MM.1S (cell line): Measurements from ENCODE around the gene COL7A1.

ENCODE experiments used
- DNase-seq: peaks from one replicate; pipeline ENCODE4 v3.0.0-alpha.2; 2015
- H2AFZ ChIP-seq: fragments of 300-600 bp; sonication (generic); 2 replicates; pipeline ENCODE4 v1.6.0; 2016; ENCODE audit warnings: antibody characterized with exemption, low read length
- H3F3A ChIP-seq: fragments of 300-600 bp; sonication (generic); 2 replicates; pipeline ENCODE4 v1.6.1; 2016; ENCODE audit warnings: mild to moderate bottlenecking, antibody characterized with exemption, low read length, moderate library complexity, mixed read lengths; ENCODE audit not compliant: insufficient read depth
- H3K27ac ChIP-seq: fragments of 300-600 bp; sonication (generic); 2 replicates; pipeline ENCODE4 v1.5.1; 2016; ENCODE audit warnings: mild to moderate bottlenecking, low read length
- H3K27me3 ChIP-seq: fragments of 300-600 bp; sonication (generic); replicated peaks from 2 replicates; pipeline ENCODE4 v1.6.0; 2016; ENCODE audit warnings: low read length; ENCODE audit not compliant: insufficient read depth
- H3K36me3 ChIP-seq: fragments of 300-600 bp; sonication (generic); replicated peaks from 2 replicates; pipeline ENCODE4 v1.6.1; 2016; ENCODE audit warnings: mild to moderate bottlenecking, low read length, mixed read lengths; ENCODE audit not compliant: insufficient read depth
- H3K4me1 ChIP-seq: fragments of 300-600 bp; sonication (generic); 2 replicates; pipeline ENCODE4 v1.6.1; 2016; ENCODE audit warnings: low read length, mixed read lengths
- H3K4me2 ChIP-seq: fragments of 300-600 bp; sonication (generic); 2 replicates; pipeline ENCODE4 v1.6.0; 2016; ENCODE audit warnings: low read depth, low read length
- H3K4me3 ChIP-seq: fragments of 300-600 bp; sonication (generic); 2 replicates; pipeline ENCODE4 v1.5.1; 2016; ENCODE audit warnings: low read length, mixed read lengths
- H3K79me2 ChIP-seq: fragments of 300-600 bp; sonication (generic); 2 replicates; pipeline ENCODE4 v1.6.1; 2016; ENCODE audit warnings: mixed run types, low read length, mixed read lengths
- H3K9ac ChIP-seq: fragments of 300-600 bp; sonication (generic); 2 replicates; pipeline ENCODE4 v1.6.1; 2016; ENCODE audit warnings: low read length, mixed read lengths
- H3K9me2 ChIP-seq: fragments of 300-600 bp; sonication (generic); replicated peaks from 2 replicates; pipeline ENCODE4 v1.6.1; 2016; ENCODE audit warnings: mild to moderate bottlenecking, low read length, mixed read lengths; ENCODE audit not compliant: insufficient read depth
- H3K9me3 ChIP-seq: fragments of 300-600 bp; sonication (generic); replicated peaks from 2 replicates; pipeline ENCODE4 v1.6.1; 2016; ENCODE audit warnings: mild to moderate bottlenecking, low read length, mixed read lengths; ENCODE audit not compliant: insufficient read depth
- H4K20me1 ChIP-seq: fragments of 300-600 bp; sonication (generic); 2 replicates; pipeline ENCODE4 v1.6.1; 2016; ENCODE audit warnings: mild to moderate bottlenecking, low read length, moderate library complexity, mixed read lengths; ENCODE audit not compliant: insufficient read depth
- EZH2 ChIP-seq: fragments of 300-600 bp; sonication (generic); optimal IDR thresholded peaks from 2 replicates; pipeline ENCODE3; 2017; ENCODE audit warnings: low read depth, mild to moderate bottlenecking, antibody characterized with exemption, low read length, mixed read lengths
- EZH2phosphoT487 ChIP-seq: fragments of 300-600 bp; sonication (generic); IDR thresholded peaks from 2 replicates; pipeline ENCODE4 v1.6.1; 2018; ENCODE audit warnings: antibody characterized with exemption, low read length
- TF ChIP-seq, protein P1 (sequence below): fragments of 300-600 bp; sonication (generic); IDR thresholded peaks from 2 replicates; pipeline ENCODE4 v1.5.1; 2016; ENCODE audit warnings: antibody characterized with exemption, low read length, mixed read lengths

Gene COL7A1

DNA sequence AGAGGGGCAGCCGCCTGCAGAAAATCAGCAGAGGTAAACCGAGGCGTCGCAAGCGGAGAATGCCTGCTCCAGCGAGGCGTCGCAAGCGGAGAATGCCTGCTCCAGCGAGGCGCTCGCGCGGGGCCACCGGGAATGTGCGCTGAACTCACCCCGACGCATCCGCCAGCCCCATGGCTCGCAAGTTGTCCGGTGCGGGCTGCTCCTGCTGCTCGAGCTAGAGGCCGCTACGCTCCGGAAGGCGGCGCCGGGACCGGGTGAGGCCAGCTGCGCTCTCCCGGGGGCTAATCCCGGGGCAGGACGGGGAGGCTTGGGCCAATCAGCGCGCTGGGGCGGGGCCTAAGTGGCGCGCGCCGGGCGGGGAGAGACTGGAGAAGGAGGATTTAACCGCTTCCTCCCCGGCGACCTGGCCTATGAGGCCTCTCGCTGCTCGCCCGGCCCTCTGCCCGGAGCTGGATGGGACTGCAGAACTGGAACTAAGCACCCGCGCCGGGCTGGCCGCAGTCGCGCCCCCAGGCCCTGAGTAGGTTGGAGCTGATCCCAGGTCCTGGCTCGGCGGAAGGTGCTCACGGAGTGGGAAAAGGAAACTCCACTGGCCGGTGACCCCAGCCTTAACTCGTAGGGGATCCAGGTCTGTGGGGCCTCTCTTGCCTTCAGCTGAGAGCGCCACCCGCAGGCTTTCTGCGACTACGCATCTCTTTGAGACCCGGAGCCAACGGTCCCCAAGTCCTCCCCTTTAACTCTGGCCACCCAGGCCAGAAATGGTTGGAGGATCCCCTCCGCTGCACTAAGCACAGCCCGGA is 40.3 kb upstream of the COL7A1 start, which contains the start of gene SLC26A6:
Gene SLC26A6, minus strand, starts transcription at position 240 of the 800 bp plus-strand sequence. Its CDS starts 68 bp downstream, at position 172.
- peaks cover 5% of the 10 kb centered on the region; the same call in 1 of the 2 replicates for H3K27me3 ChIP-seq
- H2AFZ ChIP-seq: peak within 1 kb of the TSS; percentile 86
- H4K20me1 ChIP-seq: no peaks in the 10 kb centered on the region
- H3K9me2 ChIP-seq: no peaks in the 10 kb centered on the region
- DNase-seq: peak; percentile 96
- peak within 1 kb of the TSS; percentile 65; the same call in 1 of the 2 replicates for H3K9ac ChIP-seq
- TF ChIP-seq, protein P1, sequence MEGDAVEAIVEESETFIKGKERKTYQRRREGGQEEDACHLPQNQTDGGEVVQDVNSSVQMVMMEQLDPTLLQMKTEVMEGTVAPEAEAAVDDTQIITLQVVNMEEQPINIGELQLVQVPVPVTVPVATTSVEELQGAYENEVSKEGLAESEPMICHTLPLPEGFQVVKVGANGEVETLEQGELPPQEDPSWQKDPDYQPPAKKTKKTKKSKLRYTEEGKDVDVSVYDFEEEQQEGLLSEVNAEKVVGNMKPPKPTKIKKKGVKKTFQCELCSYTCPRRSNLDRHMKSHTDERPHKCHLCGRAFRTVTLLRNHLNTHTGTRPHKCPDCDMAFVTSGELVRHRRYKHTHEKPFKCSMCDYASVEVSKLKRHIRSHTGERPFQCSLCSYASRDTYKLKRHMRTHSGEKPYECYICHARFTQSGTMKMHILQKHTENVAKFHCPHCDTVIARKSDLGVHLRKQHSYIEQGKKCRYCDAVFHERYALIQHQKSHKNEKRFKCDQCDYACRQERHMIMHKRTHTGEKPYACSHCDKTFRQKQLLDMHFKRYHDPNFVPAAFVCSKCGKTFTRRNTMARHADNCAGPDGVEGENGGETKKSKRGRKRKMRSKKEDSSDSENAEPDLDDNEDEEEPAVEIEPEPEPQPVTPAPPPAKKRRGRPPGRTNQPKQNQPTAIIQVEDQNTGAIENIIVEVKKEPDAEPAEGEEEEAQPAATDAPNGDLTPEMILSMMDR: peak; percentile 62
- no peak for TF ChIP-seq EZH2
- no peak for TF ChIP-seq EZH2phosphoT487
- no peaks in the 10 kb centered on the region for H3K79me2 ChIP-seq
- H3K4me2 ChIP-seq: peak within 1 kb of the TSS; percentile 99
- peak within 1 kb of the TSS; percentile 88 for H3K4me3 ChIP-seq
- no peaks in the 10 kb centered on the region for H3F3A ChIP-seq
- H3K9me3 ChIP-seq: no peaks in the 10 kb centered on the region
- no peak within 1 kb of the TSS; the same call in 1 of the 2 replicates for H3K27ac ChIP-seq
- peaks cover 12% of the 10 kb centered on the region; the same call in 1 of the 2 replicates for H3K4me1 ChIP-seq
- H3K36me3 ChIP-seq: no peaks in the 10 kb centered on the region

DNA sequence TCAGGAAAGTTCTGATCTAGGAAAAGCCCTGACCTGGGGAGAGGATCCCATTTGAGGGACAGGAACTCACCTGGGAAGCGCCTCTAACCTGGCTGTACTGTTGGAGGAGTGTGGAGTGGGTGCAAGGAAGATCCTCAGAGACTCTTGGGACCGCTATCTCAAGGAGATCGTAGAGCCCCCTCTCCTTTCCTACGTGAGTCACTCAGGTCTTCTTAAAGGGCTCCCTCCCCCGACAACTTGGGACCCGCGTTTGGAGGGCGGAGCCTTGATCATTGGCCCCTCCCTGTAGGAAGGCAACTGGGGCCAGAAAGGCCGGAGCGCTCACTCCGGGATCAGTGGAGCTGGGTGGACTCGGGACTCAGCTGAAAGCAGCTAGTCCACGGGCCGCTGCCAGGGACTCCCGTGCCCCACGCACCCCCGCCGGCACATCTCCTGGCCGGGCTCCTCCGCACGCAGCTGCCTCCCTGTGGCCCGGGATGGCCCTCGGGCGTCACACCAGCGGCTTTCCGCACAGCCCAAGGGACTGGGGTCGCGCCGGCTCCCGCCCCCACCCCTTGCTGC is 39.6 kb upstream of the COL7A1 start:
- H3K79me2 ChIP-seq: no peaks in the 10 kb centered on the region
- H3K9me3 ChIP-seq: no peaks in the 10 kb centered on the region
- no peaks in the 10 kb centered on the region for H3K9me2 ChIP-seq
- H3K36me3 ChIP-seq: no peaks in the 10 kb centered on the region
- H3K4me1 ChIP-seq: peaks cover 12% of the 10 kb centered on the region; the same call in 1 of the 2 replicates
- H3K9ac ChIP-seq: peak overlapping the region; percentile 47; the same call in 1 of the 2 replicates
- H3K27me3 ChIP-seq: no peaks in the 10 kb centered on the region
- H3K27ac ChIP-seq: no peak overlapping the region
- peak overlapping the region; percentile 88 for H3K4me3 ChIP-seq
- peak overlapping the region; percentile 99 for H3K4me2 ChIP-seq
- TF ChIP-seq EZH2phosphoT487: no peak
- TF ChIP-seq, protein P1: no peak
- TF ChIP-seq EZH2: no peak
- peak; percentile 53 for DNase-seq
- H3F3A ChIP-seq: no peaks in the 10 kb centered on the region
- H4K20me1 ChIP-seq: no peaks in the 10 kb centered on the region
- peak overlapping the region; percentile 86 for H2AFZ ChIP-seq

DNA sequence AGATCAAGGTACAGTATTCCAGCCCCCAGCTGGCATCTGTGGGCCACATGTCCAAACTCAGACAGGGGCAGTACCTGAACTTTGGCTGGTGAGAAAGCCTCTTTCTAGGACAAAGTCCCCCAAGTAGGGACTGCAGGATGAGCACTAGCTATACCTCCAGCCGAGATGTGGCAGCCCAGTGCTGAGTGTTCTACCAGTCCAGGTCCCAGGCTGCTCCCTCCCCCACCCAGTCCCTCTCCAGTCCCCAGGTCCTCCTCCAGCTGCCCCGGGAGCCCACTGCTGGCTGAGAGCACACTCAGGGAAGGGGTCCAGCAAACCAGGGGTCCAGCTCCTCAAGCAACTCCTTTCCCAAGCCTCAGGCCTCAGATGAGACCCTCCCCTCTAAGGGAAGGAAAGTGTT is 38.6 kb upstream of the COL7A1 start:
- no peak overlapping the region for H3K27ac ChIP-seq
- H3K27me3 ChIP-seq: no peaks in the 10 kb centered on the region
- H3K9me3 ChIP-seq: no peaks in the 10 kb centered on the region
- no peaks in the 10 kb centered on the region for H3F3A ChIP-seq
- no peak overlapping the region for H3K9ac ChIP-seq
- H3K36me3 ChIP-seq: no peaks in the 10 kb centered on the region
- no peaks in the 10 kb centered on the region for H3K9me2 ChIP-seq
- no peaks in the 10 kb centered on the region for H4K20me1 ChIP-seq
- TF ChIP-seq, protein P1: no peak
- no peak for TF ChIP-seq EZH2phosphoT487
- TF ChIP-seq EZH2: no peak
- no peak for DNase-seq
- H3K4me2 ChIP-seq: peak overlapping the region; percentile 99; the same call in 1 of the 2 replicates
- H3K4me3 ChIP-seq: no peak overlapping the region
- H3K79me2 ChIP-seq: no peaks in the 10 kb centered on the region
- no peak overlapping the region for H2AFZ ChIP-seq
- H3K4me1 ChIP-seq: peaks cover 12% of the 10 kb centered on the region; the same call in 1 of the 2 replicates
